Hepatic stellate cell (primary cell): ENCODE measurements around the gene SHBG.
"Not testable (repeated sequence)": the region's sequence is repeated elsewhere in the genome, so short reads cannot be mapped to it uniquely, and the experiment has no call there.

Experiments used
- DNase-seq: peaks from one replicate; pipeline ENCODE4 v3.0.0; 2011; ENCODE audit warnings: low spot score

Gene SHBG

GRCh38 chr17:7629939-7630571 is at the start of gene SHBG:
SHBG (plus strand) TSS chr17:7630135; CDS start chr17:7630173, 38 bp downstream.
- no peak for DNase-seq

- DNase-seq, result no peak
Measured at GRCh38 chr17:7580604-7581575, 49.0 kb upstream of the SHBG start.

- no peak for DNase-seq
Measured at GRCh38 chr17:7582396-7583252, 47.3 kb upstream of the SHBG start.

GRCh38 chr17:7583253-7584109 is 46.5 kb upstream of the SHBG start, which contains the start of gene MPDU1:
MPDU1 (plus strand) TSS chr17:7583852; CDS start chr17:7583863, 11 bp downstream.
- DNase-seq, result peak; percentile 94

GRCh38 chr17:7586673-7587419 is 43.1 kb upstream of the SHBG start:
- no peak for DNase-seq

- DNase-seq, result peak; percentile 94
Measured at GRCh38 chr17:7587420-7588151, 42.3 kb upstream of the SHBG start.

GRCh38 chr17:7588553-7589203 is 41.3 kb upstream of the SHBG start:
- DNase-seq, result no peak

GRCh38 chr17:7589204-7589868 is 40.6 kb upstream of the SHBG start:
- peak; percentile 89 for DNase-seq

GRCh38 chr17:7589891-7590691 is 39.8 kb upstream of the SHBG start, which contains the start of gene SOX15:
SOX15 (minus strand) TSS chr17:7590094; CDS start chr17:7589676, 418 bp downstream.
- DNase-seq, result peak; percentile 55

GRCh38 chr17:7590743-7591142 is 39.2 kb upstream of the SHBG start:
- peak; percentile 79 for DNase-seq

- DNase-seq, result no peak
Measured at GRCh38 chr17:7591596-7591995, 38.3 kb upstream of the SHBG start.

- DNase-seq, result no peak
Measured at GRCh38 chr17:7592422-7593021, 37.4 kb upstream of the SHBG start.

- no peak for DNase-seq
Measured at GRCh38 chr17:7593296-7593695, 36.6 kb upstream of the SHBG start.

- DNase-seq, result not testable (repeated sequence)
Measured at GRCh38 chr17:7597561-7597960, 32.4 kb upstream of the SHBG start.

GRCh38 chr17:7606280-7606679 is 23.7 kb upstream of the SHBG start:
- no peak for DNase-seq

- no peak for DNase-seq
Measured at GRCh38 chr17:7610641-7611040, 19.3 kb upstream of the SHBG start.

- DNase-seq, result no peak
Measured at GRCh38 chr17:7611635-7612293, 18.2 kb upstream of the SHBG start.
